ENCODE measurements around the gene PLEKHM3. TPM values are rescaled to one million over a fixed set of nuclear protein-coding genes. Genes with fewer than 3 reads are reported as not detected.

PLEKHM3 gene
- total and polyA plus RNA-seq, 2 of the 13 experiments (the other 11 are each of a cell fraction or from before 2014, with no cell fraction given): 4.5 to 4.7 TPM

- TF ChIP-seq ZNF501 (CRISPR knock-in tag; IDR thresholded peaks at IDR 0.05) (peak; percentile 30; the same call in 1 of the 2 replicates), ZNF556 (CRISPR knock-in tag; IDR thresholded peaks at IDR 0.05; ENCODE audit: borderline replicate concordance) (0 out of 2 replicates have a peak, but pooled peaks have one; percentile 63), MXI1 (IDR thresholded peaks at IDR 0.05; ENCODE audit: borderline replicate concordance, low read depth, low read length) (no peak; the same call in 2 of the 3 replicates), SNAPC5 (CRISPR knock-in tag; IDR thresholded peaks at IDR 0.05; ENCODE audit: borderline replicate concordance) (0 out of 2 replicates have a peak, but pooled peaks have one; percentile 49), AGO2 (optimal IDR thresholded peaks at IDR 0.05; ENCODE audit: low read depth, low read length) (no peak), FOXJ3 (CRISPR knock-in tag; IDR thresholded peaks at IDR 0.05; ENCODE audit: borderline replicate concordance) (peak; percentile 79; the same call in 1 of the 2 replicates), ZNF160 (CRISPR knock-in tag; IDR thresholded peaks at IDR 0.05) (peak; percentile 57; the same call in 1 of the 2 replicates), CSRNP2 (CRISPR knock-in tag; conservative IDR thresholded peaks at IDR 0.05; ENCODE audit: low read depth) (no peak), POGK (CRISPR knock-in tag; conservative IDR thresholded peaks at IDR 0.05) (peak; percentile 51; the same call in 1 of the 2 replicates), ZSCAN29 (CRISPR knock-in tag; conservative IDR thresholded peaks at IDR 0.05) (peak; percentile 80; the same call in 1 of the 2 replicates), NFATC3 (CRISPR knock-in tag; IDR thresholded peaks at IDR 0.05) (peak; percentile 99; the same call in 1 of the 2 replicates), ZNF747 (CRISPR knock-in tag; IDR thresholded peaks at IDR 0.05; ENCODE audit: borderline replicate concordance) (peak; percentile 80), ZNF614 (CRISPR knock-in tag; IDR thresholded peaks at IDR 0.05; ENCODE audit: borderline replicate concordance) (peak; percentile 19; the same call in 1 of the 2 replicates), BCL6 (CRISPR knock-in tag; IDR thresholded peaks at IDR 0.05) (peak; percentile 72)
- TF ChIP-seq, protein P1, sequence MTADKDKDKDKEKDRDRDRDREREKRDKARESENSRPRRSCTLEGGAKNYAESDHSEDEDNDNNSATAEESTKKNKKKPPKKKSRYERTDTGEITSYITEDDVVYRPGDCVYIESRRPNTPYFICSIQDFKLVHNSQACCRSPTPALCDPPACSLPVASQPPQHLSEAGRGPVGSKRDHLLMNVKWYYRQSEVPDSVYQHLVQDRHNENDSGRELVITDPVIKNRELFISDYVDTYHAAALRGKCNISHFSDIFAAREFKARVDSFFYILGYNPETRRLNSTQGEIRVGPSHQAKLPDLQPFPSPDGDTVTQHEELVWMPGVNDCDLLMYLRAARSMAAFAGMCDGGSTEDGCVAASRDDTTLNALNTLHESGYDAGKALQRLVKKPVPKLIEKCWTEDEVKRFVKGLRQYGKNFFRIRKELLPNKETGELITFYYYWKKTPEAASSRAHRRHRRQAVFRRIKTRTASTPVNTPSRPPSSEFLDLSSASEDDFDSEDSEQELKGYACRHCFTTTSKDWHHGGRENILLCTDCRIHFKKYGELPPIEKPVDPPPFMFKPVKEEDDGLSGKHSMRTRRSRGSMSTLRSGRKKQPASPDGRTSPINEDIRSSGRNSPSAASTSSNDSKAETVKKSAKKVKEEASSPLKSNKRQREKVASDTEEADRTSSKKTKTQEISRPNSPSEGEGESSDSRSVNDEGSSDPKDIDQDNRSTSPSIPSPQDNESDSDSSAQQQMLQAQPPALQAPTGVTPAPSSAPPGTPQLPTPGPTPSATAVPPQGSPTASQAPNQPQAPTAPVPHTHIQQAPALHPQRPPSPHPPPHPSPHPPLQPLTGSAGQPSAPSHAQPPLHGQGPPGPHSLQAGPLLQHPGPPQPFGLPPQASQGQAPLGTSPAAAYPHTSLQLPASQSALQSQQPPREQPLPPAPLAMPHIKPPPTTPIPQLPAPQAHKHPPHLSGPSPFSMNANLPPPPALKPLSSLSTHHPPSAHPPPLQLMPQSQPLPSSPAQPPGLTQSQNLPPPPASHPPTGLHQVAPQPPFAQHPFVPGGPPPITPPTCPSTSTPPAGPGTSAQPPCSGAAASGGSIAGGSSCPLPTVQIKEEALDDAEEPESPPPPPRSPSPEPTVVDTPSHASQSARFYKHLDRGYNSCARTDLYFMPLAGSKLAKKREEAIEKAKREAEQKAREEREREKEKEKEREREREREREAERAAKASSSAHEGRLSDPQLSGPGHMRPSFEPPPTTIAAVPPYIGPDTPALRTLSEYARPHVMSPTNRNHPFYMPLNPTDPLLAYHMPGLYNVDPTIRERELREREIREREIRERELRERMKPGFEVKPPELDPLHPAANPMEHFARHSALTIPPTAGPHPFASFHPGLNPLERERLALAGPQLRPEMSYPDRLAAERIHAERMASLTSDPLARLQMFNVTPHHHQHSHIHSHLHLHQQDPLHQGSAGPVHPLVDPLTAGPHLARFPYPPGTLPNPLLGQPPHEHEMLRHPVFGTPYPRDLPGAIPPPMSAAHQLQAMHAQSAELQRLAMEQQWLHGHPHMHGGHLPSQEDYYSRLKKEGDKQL (CRISPR knock-in tag; IDR thresholded peaks at IDR 0.05; ENCODE audit: low read depth): peak; percentile 77
- TF ChIP-seq, protein P2, sequence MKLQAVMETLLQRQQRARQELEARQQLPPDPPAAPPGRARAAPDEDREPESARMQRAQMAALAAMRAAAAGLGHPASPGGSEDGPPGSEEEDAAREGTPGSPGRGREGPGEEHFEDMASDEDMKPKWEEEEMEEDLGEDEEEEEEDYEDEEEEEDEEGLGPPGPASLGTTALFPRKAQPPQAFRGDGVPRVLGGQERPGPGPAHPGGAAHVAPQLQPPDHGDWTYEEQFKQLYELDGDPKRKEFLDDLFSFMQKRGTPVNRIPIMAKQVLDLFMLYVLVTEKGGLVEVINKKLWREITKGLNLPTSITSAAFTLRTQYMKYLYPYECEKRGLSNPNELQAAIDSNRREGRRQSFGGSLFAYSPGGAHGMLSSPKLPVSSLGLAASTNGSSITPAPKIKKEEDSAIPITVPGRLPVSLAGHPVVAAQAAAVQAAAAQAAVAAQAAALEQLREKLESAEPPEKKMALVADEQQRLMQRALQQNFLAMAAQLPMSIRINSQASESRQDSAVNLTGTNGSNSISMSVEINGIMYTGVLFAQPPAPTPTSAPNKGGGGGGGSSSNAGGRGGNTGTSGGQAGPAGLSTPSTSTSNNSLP (IDR thresholded peaks at IDR 0.05; ENCODE audit: low read depth, low read length): peak; percentile 63
These were observed 196.8 kb downstream of the PLEKHM3 start (continued) for GRCh38 chr2:207828361-207829057.

All from HepG2 (cell line).